Measurements from ENCODE around the gene GAS7.

DNA sequence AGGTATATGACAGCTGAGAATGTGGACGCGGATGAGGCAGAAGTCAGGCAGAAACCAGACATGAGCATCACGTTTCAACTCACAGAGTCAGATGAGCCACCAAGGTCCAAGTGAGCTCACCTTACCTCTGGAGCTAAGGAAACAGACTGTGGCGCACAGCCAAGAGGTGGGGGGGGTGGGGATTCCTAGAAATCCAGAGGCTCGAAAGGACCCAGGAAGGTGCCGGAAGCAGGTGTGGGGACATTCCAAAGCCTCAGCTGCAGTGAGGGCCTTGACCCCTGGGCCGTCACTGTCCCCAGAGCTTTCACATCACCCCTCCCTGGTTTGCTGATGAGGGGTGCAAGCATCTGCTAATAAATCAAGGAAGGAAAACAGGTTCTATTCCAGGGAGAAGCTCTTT lies 264.1 kb downstream of the GAS7 start:
- TF ChIP-seq CEBPB (IDR thresholded peaks at IDR 0.05; ENCODE audit: borderline replicate concordance in 1 of 2, low read depth in 2 of 2, low read length in 2 of 2) (no peak), SMC3 (IDR thresholded peaks at IDR 0.05; ENCODE audit: borderline replicate concordance, low read length) (no peak)
